Measurements from ENCODE around the gene TWF1. TPM values are rescaled to one million over a fixed set of nuclear protein-coding genes. Genes with fewer than 3 reads are reported as not detected.

TWF1 gene
- total RNA-seq, 2 donors from 2014 or later: 33.0 to 35.2 TPM

- no peak for ATAC-seq
- Mint-ChIP-seq H3K27ac (no peak overlapping the region), H3K4me3 (no peak overlapping the region), H3K36me3 (peaks cover 29% of the 10 kb centered on the region), H3K9me3 (no peaks in the 10 kb centered on the region), H3K4me1 (ENCODE audit: low read depth in 2 of 2) (peaks cover 10 to 11% of the 10 kb centered on the region in 2 donors), H3K27me3 (no peaks in the 10 kb centered on the region)
- DNase-seq (ENCODE audit: low spot score): no peak
These were observed 57.1 kb downstream of the TWF1 start for GRCh38 chr12:43749016-43749415.

GRCh38 chr12:43744826-43745225, 61.3 kb downstream of the TWF1 start:
- no peak for DNase-seq (ENCODE audit: low spot score)
- Mint-ChIP-seq H3K9me3 (no peaks in the 10 kb centered on the region), H3K27ac (no peak overlapping the region), H3K27me3 (no peaks in the 10 kb centered on the region), H3K4me1 (ENCODE audit: low read depth in 2 of 2) (no peaks in the 10 kb centered on the region), H3K4me3 (no peak overlapping the region), H3K36me3 (peaks cover 22% of the 10 kb centered on the region)
- no peak for ATAC-seq

Other genes starting within 250 kb of the TWF1 start
- 10 to 100 TPM; 22.2 to 32.7 TPM for gene PUS7L, start 47.5 kb downstream of the TWF1 start, total RNA-seq
- gene IRAK4, start 47.4 kb downstream of the TWF1 start, total RNA-seq: 10 to 100 TPM; 42.4 to 55.1 TPM
- 1 to 10 TPM; 2.4 to 5.0 TPM for gene TMEM117, start 29.8 kb upstream of the TWF1 start, total RNA-seq